Adrenal gland (tissue), 5 donors: ENCODE data around the gene WIZ.

Experiments
- CTCF ChIP-seq, 6 experiments: fragments of 450-650 bp in 4 of 6; fragments of 200-600 bp in 2 of 6; sonication (generic) in 1 of 6; IDR thresholded peaks; 1 replicate in 5 of 6; 2 replicates in 1 of 6; pipeline versions ENCODE4 v1.5.1 to v1.8.0; 2016 to 2021; ENCODE audit warnings: antibody characterized with exemption in 6 of 6, mild to moderate bottlenecking in 2 of 6, moderate library complexity in 1 of 6
- POLR2A ChIP-seq, 2 donors: fragments of 450-650 bp; IDR thresholded peaks; one replicate each; pipeline ENCODE4 v1.6.1; 2017; ENCODE audit warnings: antibody characterized with exemption in 2 of 2, mild to moderate bottlenecking in 2 of 2, moderate library complexity in 1 of 2
- donor health status: DM: no; HTN: no; CAD: no.

GRCh38 chr19:15436012-15436825, 13.5 kb downstream of the WIZ start:
- no peak for TF ChIP-seq CTCF (IDR thresholded peaks at IDR 0.05)
- TF ChIP-seq POLR2A (IDR thresholded peaks at IDR 0.05) = no peak
